ENCODE results near the gene TTC24. TPM values are rescaled to one million over a fixed set of nuclear protein-coding genes. Genes with fewer than 3 reads are reported as not detected.

Gene TTC24
- under 1 TPM in 8 of 10 donors, not detected in 2; 0.18 to 0.94 (median 0.40) TPM for polyA plus RNA-seq (ENCODE audit: insufficient read length in 10 of 10)
- long read RNA-seq, donor 1: 0 reads
- long read RNA-seq, donor 2: 0 reads
- long read RNA-seq, donor 3: 0 reads
- long read RNA-seq, donor 4, partial matches to known transcripts: 9 of 22 reads
- long read RNA-seq, donor 4, other reads (novel, unspliced or antisense): 13 of 22 reads
- long read RNA-seq, donor 5: 0 reads
- long read RNA-seq, donor 6: 0 reads
- long read RNA-seq, donor 7: 0 reads
- long read RNA-seq, donor 8: 0 reads
- long read RNA-seq, donor 9: 0 reads

DNA sequence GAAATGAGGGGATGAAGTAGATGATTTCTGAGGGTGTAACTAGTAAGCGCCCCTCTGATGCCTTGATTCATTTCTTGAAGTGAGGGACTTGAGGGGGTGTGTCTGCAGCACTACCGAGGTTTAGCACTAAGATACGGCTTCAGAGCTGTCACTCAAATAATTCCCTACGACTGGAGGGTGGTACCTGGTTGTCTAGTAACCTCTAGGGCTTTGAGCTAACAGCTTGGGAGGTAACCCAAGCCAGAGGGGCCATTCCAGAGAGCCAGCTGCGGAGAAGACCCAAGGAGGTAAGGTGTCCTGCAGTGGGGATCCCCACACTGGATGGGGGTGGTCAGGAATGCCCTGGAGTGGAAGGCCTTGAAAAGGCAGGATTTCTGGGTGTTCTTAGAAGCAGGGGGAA is at the start of gene TTC24:
TTC24 (plus strand) TSS at position 252 of the 400 bp plus-strand sequence. CDS start 1,642 bp downstream, outside the sequence.
- no peak for DNase-seq

- no peak for DNase-seq
These were observed 49.5 kb upstream of the TTC24 start for GRCh38 chr1:156530006-156530405.

GRCh38 chr1:156532374-156532773 is 47.1 kb upstream of the TTC24 start:
- no peak for DNase-seq

DNA sequence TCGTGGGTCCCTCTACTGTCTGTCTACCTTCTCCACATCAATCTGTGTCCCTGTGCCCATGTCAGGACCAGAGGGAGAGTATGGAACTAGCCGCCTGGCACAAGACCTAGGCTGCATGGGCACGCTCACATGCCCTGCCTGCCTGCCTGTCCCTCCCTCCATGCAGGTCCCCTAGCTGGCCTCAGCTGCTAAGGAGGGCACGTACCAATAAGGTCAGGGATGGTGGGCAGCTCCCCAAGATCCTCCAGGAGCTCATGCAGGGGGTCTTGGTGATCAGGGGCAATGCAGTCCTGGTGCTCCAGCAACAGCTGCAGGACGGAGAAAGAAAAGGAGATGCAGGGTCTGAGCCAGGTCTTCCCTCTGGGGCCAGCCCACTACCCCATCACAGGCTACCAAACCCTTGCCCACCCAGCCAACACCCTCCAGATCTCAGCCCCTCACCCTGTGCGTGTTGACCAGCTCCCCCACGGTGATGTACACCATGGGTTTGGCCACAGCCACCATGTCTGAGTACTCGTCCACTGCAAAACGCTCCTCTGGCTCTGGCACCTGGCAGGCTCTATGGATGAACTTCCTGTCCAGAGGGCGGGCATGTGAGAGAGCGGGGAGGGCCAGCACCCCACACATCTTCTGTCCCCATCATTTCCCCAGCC is 45.8 kb upstream of the TTC24 start:
- DNase-seq: no peak

GRCh38 chr1:156534424-156535060 is 45.0 kb upstream of the TTC24 start:
- DNase-seq: no peak

GRCh38 chr1:156537027-156537426 is 42.5 kb upstream of the TTC24 start:
- DNase-seq: no peak

- no peak for DNase-seq
These were observed 40.6 kb upstream of the TTC24 start for GRCh38 chr1:156538711-156539440.

GRCh38 chr1:156539818-156540355 is 39.6 kb upstream of the TTC24 start:
- no peak for DNase-seq

DNA sequence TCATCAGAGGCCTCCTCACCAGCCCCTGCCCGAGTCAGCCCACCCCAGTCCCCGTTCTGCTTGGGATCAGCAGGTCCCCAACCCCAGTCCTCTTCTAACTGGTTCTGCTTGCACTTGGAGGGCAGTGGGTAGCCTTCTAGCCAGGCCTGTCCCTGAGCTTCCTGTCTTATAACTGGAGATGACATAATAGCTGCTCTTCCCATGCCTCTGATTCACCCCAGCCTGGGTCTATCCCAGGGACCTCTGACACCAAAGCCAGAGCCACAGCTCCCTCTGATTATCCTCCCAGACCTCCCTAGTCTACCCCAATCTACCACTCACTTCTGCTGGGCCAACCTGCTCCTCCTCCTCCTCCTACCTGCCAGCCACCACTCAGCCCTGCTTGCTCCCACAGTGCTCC is 38.6 kb upstream of the TTC24 start:
- no peak for DNase-seq

DNA sequence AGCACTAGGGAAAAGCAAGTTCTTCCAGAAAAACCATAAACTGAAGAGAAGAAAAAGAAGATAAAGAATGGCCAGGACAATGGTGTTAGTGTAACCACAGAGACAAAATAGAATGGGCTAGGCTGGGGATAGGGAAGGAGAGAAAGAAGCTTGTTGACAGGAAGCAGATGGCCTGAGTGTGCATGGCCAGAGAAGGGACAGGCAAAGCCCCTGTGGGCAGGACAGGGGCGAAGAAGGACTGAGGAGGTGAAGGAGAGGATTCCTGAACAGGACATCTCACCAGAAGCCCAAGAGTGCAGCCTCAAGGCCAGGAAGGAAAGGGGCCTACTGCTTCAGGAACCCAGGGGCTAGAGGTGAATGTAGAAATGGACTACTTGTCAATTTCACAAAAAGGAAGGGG is 36.5 kb upstream of the TTC24 start:
- DNase-seq: no peak

DNA sequence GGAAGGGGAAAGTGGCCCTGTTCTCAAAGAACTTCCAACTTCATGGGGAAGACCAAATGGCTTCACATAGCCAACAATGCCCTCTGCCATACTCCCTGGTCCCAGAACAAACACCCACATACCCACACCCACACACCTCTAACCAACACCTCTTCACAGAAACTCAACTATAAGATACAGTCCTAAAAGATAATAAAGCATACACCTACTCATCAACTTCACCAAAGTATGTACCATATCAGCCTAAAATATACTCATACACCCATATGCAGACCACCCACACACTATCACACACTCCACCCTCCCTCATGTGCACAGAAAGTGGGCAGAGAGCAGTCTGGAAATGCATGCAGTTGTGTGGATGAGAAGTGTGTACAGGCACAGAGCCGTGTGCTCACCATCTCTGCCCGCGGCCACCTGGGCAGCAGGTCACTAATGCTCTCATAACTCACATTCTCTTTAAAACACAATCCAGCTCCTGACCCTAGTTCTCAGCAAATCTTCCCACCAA is 34.9 kb upstream of the TTC24 start:
- DNase-seq: no peak

DNA sequence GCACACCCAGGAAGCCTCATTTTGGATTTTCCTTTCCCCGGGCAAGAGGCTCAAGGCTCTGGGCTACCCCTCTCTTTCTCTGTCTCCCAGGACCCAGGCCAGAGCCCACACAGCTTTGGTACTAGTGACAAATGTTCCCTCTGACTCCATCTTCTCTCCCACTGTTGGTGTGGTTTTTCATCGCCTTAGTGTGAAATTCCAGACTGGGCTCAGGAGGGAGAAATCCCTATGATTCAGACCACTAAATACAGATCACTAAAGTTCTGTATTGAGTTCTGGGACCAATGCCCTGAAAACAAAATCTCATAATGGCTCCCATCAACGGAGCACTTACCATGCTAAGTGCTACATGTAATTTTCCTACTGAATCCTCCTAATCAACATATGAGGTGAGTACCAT is 33.3 kb upstream of the TTC24 start:
- DNase-seq: no peak

DNA sequence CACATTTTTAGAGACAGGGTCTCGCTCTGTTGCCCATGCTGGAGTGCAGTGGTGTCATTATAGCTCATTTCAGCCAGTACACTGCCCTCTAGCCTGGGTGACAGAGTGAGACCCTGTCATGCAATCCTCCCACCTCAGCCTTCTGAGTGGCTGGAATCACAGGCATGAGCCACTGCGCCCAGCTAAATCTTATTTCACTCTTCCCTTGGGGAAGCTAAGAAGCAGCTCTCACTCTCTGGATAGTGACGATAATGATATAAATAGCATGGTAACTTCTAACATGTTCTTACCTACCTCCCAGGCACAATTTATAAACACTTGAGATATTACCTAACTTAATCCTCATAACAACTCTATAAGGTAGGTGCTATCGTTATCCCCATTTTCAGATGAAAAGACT is 32.1 kb upstream of the TTC24 start:
- DNase-seq: no peak

DNA sequence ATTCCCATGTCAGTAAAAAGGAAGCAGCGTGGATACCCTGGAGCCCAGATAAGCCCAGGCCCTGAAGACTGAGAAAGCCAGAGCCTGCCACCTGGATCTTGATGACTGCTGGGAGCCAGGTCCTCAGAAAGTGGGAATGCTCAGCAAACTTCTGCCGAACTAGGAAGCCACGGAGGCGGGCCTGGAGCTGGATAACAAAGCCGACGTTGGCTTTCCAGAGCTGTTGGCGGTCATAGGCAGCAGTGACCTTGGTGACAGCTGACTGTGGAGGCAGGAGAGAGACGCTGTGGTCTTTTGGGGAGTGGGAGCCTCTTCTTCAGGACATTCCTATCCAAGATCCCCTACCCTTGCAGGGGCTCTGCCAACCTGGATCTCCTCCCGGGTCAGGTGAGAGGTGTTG is 31.5 kb upstream of the TTC24 start:
- no peak for DNase-seq

DNA sequence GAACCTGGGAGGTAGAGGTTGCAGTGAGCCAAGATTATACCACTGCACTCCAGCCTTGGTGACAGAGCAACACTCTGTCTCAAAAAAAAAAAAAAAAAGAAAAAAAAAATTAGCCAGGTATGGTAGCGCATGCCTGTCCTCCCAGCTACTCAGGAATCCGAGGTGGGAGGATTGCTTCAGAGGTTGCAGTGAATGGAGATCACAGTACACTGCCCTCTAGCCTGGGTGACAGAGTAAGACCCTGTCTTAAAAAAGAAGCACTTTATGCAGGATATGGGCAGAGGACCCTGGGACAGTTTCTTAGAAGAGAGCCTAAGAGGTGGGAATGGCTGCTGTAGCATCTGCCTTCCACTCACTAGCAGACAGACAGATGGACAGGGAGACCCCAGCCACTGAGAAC is 30.1 kb upstream of the TTC24 start:
- no peak for DNase-seq

DNA sequence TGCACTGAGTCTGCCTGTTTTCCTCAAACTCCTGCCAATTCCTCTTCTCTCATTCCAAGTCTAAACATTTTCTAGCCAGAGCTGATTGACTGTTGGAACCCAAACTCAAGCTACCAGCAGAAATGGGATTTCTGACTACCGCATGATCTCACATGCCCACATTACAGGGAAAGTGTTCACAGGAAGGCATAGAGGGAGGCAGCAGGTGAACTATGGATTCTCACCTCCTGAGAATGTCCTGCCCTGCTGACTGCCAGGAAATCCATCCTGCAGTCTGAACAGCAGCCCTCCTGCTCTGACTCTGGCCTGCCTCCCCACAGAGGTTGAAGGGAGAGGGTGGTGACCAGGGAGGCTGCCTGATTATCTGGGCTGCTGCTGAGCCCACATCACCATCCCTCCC is 29.7 kb upstream of the TTC24 start:
- no peak for DNase-seq

- DNase-seq: no peak
These were observed 29.2 kb upstream of the TTC24 start for GRCh38 chr1:156550346-156550745.

- no peak for DNase-seq
These were observed 28.4 kb upstream of the TTC24 start for GRCh38 chr1:156551066-156551643.

GRCh38 chr1:156551869-156552268 is 27.7 kb upstream of the TTC24 start:
- DNase-seq: no peak

- DNase-seq: no peak
These were observed 27.0 kb upstream of the TTC24 start for GRCh38 chr1:156552518-156552917.

GRCh38 chr1:156552937-156553336 is 26.6 kb upstream of the TTC24 start:
- peak in 1 of 3 donors; percentile 20 for DNase-seq
